Measurements from ENCODE around the gene NANOS1.
"Not testable (repeated sequence)": the region's sequence is repeated elsewhere in the genome, so short reads cannot be mapped to it uniquely, and the experiment has no call there.

The NANOS1 gene

DNA sequence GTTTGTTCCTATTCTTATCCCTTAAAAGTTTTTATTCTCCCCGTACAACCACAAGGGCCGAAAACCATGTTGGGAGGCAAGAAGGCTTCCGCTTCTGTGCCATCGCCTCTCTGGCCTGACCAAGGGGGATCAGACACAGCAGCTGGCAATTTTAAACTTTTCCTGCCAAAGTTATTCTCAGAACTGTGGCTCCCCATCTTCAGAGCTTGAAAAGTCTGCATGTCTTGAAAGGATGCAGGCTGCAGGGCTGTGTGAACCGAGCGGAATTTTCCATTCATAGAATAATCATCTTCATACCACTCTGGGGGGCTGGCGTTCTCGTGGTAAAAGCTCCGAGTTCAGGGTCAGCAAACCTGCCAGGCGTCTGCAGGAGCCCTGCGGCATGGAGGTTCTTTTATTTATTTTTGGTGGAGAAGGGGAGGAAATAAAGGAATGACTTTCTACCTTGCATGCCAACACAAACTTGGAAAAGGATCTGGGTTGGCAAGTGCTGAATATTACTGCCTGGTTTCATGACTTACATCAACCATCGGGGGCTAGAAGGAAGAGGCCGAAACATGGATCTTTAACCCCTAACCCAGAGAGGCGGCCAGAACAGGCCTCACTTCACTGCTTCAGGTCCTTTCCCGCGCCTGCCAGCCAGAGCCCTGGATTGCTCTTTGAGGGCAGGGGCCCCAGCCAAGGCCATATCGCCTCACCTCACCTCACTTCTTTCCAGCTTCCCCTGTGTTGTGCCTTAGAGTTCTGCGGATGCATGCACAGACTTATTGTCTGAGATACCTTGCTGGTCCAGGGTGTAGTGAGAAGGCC, 3.0 kb upstream of the NANOS1 start:
- Histone ChIP-seq H3K4me3 (no peak overlapping the region), H3K9me3 (no peaks in the 10 kb centered on the region), H3K36me3 (replicated peaks) (no peaks in the 10 kb centered on the region; the same call in 1 of the 2 replicates), H3K27me3 (ENCODE audit: low read depth) (no peaks in the 10 kb centered on the region), H3K4me1 (peaks cover 2% of the 10 kb centered on the region)
- DNase-seq (ENCODE audit: low spot score in 2 of 2): no peak
- in situ Hi-C loops (cut with MboI; ENCODE audit: low sequenced_read_pairs): loop anchor here (10.0 kb wide), 1 partner anchor 462 kb away; no protein-coding TSS in a partner anchor

DNA sequence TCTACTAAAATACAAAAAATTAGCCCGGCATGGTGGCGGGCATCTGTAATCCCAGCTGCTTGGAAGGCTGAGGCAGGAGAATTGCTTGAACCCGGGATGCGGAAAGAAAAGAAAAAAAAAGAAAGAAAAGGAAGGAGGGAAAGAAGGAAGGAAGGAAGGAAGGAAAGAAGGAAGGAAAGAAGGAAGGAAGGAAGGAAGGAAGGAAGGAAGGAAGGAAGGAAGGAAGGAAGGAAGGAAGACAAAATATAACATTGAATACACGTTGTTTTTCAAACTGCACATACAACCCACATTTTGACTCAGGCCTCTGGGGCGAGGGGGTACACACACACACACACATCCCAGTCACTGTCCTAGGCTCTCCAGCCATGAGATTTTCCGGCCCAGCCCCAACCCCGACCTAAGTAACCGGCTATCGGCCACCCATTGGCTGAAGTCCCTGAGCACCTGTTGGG, 1.0 kb upstream of the NANOS1 start:
- peaks cover 15% of the 10 kb centered on the region for H3K36me3 ChIP-seq (replicated peaks)
- in situ Hi-C loops (cut with MboI; ENCODE audit: low sequenced_read_pairs): loop anchor here (10.0 kb wide), 1 partner anchor 464 kb away; no protein-coding TSS in a partner anchor
- not testable (repeated sequence) for H3K4me3 ChIP-seq; DNase-seq (ENCODE audit: low spot score in 2 of 2); H3K9me3 ChIP-seq; H3K27me3 ChIP-seq (ENCODE audit: low read depth)
- peaks cover 10% of the 10 kb centered on the region for H3K4me1 ChIP-seq

DNA sequence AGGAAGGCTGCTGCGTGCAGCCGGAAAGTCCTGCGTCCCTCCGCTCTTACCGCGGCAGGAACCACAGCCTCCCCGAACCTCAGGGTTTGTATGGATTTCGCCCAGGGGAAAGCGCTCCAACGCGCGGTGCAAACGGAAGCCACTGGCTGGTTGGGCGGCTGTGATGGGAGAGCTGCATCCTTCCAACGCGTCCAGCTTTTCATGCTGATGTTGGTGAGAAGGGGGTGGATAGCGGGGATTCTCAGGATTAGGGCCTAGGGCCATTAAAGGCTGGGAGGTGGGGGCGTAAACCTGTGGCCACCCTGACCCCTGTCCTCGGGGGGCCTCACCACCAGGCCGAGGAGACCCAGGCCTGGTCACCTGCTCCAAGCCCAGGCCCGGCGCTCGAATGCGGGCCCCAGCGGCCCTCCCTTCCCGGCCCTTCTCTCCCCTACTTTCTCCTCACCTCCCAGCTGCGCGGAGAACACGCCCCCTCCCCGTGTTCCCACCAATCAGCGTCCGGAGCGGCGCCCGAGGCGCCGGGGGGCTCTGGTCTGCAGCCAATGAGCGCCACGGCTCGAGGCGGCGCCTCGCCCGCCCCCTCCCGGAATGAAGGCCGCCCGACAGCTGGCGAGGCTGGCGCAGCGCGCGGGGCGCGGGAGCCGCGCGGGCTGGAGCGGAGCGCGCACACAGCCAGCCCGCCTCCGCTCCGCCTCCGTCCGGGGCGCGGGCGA, 458 bp upstream of the NANOS1 start:
- no peaks in the 10 kb centered on the region; the same call in 1 of the 2 replicates for H3K9me3 ChIP-seq
- H3K36me3 ChIP-seq (replicated peaks): peaks cover 20% of the 10 kb centered on the region
- H3K4me1 ChIP-seq: peaks cover 10% of the 10 kb centered on the region
- DNase-seq (ENCODE audit: low spot score in 2 of 2): peak; percentile 75 to 94
- in situ Hi-C loops (cut with MboI; ENCODE audit: low sequenced_read_pairs): loop anchor here (10.0 kb wide), 1 partner anchor 464 kb away; no protein-coding TSS in a partner anchor
- peak overlapping the region; percentile 18 for H3K4me3 ChIP-seq
- no peaks in the 10 kb centered on the region for H3K27me3 ChIP-seq (ENCODE audit: low read depth)

DNA sequence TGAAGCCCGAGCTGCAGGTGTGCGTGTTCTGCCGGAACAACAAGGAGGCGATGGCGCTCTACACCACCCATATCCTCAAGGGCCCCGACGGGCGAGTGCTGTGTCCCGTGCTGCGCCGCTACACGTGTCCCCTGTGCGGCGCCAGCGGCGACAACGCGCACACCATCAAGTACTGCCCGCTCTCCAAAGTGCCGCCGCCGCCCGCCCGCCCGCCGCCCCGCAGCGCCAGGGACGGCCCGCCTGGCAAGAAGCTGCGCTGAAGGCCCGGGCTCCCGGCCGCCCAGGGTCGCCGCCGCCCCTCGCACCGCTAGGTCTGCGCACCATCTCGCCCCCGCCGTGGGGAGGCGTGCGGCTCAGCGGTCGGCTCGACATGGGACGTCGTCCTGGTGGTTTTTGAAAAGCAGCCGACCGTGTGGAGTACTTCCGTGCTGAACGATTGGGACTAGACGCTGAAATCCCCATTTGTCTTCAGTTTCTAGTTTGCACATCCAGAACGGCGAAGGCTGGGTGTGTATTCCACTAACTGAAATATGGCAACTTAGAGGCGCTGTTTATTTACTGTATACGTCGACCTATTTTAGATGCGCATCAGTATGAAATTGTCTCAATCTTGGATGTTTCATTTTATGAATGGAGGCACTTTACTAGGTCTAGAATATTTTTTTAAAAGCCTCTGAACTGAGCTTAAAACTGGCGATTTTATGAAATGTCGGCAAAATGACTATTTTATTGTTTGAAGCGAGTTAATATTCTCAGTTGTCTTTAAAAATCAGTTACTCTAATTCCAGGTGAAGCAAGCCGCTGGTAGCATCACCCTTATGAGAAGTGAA, 1.1 kb downstream of the NANOS1 start:
- in situ Hi-C loops (cut with MboI; ENCODE audit: low sequenced_read_pairs): no loop called here
- DNase-seq (ENCODE audit: low spot score in 2 of 2): peak; percentile 51 to 70
- no peaks in the 10 kb centered on the region for H3K27me3 ChIP-seq (ENCODE audit: low read depth)
- H3K4me1 ChIP-seq: peaks cover 10% of the 10 kb centered on the region
- no peaks in the 10 kb centered on the region; the same call in 1 of the 2 replicates for H3K9me3 ChIP-seq
- H3K4me3 ChIP-seq: peak overlapping the region; percentile 24
- H3K36me3 ChIP-seq (replicated peaks): peaks cover 30% of the 10 kb centered on the region

DNA sequence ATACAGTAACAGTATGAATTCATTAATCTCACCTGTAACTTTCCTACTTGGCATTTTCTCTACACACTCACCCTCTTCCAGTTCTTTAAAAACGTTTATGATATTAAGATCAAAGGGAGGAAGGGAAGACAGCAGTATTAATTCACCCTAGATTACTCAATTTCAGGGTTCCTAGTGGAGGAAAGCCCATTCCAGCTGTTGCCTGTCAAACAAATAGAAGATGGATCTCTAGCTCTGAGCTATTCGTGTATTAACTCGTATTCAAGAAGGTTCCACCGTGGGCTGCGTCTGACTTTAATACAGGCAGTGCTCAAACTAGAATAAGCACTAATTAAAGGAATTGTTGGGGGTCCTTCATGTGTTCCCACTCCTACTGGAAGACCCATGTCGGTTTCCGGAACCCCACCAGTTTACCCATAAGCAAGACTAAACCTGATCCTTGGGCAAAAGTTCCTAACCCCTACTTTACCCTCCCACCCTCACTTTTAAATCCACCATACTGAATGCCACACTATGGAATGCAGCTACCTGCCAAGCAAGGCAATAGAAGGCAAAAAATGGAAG, 2.1 kb downstream of the NANOS1 start:
- Histone ChIP-seq H3K9me3 (no peaks in the 10 kb centered on the region; the same call in 1 of the 2 replicates), H3K36me3 (replicated peaks) (peaks cover 38% of the 10 kb centered on the region), H3K4me3 (peak overlapping the region; percentile 24), H3K4me1 (peaks cover 10% of the 10 kb centered on the region), H3K27me3 (ENCODE audit: low read depth) (no peaks in the 10 kb centered on the region)
- no peak for DNase-seq (ENCODE audit: low spot score in 2 of 2)
- in situ Hi-C loops (cut with MboI; ENCODE audit: low sequenced_read_pairs): no loop called here

DNA sequence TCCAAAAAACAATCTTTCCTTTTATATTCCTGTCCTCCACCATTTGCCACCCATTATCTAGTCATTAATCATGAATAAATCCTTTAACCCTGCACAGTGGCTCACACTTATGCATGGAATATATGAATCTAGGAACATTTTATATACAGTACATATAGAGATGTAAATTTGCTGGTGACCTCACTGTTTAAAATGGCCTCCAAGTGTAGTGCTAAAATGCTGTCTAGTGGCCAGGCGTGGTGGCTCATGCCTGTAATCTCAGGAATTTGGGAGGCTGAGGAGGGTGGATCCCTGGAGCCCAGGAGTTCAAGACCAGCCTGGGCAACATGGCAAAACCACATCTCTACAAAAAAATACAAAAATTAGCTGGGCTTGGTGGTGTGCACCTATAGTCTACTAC, 9.6 kb downstream of the NANOS1 start:
- in situ Hi-C loops (cut with MboI; ENCODE audit: low sequenced_read_pairs): no loop called here
- DNase-seq (ENCODE audit: low spot score in 2 of 2): no peak
- H3K36me3 ChIP-seq (replicated peaks): peaks cover 90% of the 10 kb centered on the region
- H3K4me1 ChIP-seq: no peaks in the 10 kb centered on the region
- no peaks in the 10 kb centered on the region for H3K9me3 ChIP-seq
- H3K4me3 ChIP-seq: no peak overlapping the region
- no peaks in the 10 kb centered on the region for H3K27me3 ChIP-seq (ENCODE audit: low read depth)

DNA sequence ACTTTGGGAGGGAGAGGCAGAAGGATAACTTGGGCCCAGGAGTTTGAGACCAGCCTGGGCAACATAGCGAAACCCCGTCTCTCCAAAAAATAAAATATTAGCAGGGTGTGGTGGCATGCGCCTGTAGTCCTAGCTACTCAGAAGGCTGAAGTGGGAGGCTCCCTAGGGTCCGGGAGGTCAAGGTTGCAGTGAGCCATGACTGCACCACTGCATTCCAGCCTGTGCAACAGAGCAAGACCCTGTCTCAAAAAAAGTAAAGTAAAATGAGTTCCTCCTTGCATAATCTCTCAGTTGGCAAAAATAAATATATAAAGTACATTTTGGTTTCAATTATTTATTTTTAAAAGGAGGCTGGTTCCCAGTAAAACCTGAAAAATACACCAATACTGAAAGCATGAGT, 11.8 kb downstream of the NANOS1 start:
- in situ Hi-C loops (cut with MboI; ENCODE audit: low sequenced_read_pairs): no loop called here
- Histone ChIP-seq H3K36me3 (replicated peaks) (peaks cover 96% of the 10 kb centered on the region), H3K4me3 (no peak overlapping the region), H3K9me3 (no peaks in the 10 kb centered on the region), H3K4me1 (no peaks in the 10 kb centered on the region), H3K27me3 (ENCODE audit: low read depth) (no peaks in the 10 kb centered on the region)
- no peak for DNase-seq (ENCODE audit: low spot score in 2 of 2)

DNA sequence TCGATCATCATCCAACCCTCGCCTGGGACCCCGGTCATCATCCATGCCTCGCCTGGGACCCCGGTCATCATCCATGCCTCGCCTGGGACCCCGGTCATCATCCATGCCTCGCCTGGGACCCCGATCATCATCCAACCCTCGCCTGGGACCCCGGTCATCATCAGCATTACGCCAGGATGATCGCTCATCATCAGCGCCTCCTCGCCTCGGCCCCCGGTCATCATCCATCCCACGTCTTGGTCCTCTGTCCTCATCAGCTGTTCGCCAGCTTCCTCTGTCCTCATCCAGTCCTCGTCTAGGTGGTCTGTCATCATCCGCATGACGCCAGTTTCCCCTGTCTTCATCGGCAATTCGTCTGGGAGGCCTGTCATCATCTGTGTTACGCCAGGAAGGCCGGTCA, 12.7 kb downstream of the NANOS1 start:
- H3K9me3 ChIP-seq: no peaks in the 10 kb centered on the region
- in situ Hi-C loops (cut with MboI; ENCODE audit: low sequenced_read_pairs): no loop called here
- peaks cover 99% of the 10 kb centered on the region for H3K36me3 ChIP-seq (replicated peaks)
- no peaks in the 10 kb centered on the region for H3K4me1 ChIP-seq
- no peak overlapping the region for H3K4me3 ChIP-seq
- DNase-seq (ENCODE audit: low spot score in 2 of 2): no peak
- H3K27me3 ChIP-seq (ENCODE audit: low read depth): no peaks in the 10 kb centered on the region

DNA sequence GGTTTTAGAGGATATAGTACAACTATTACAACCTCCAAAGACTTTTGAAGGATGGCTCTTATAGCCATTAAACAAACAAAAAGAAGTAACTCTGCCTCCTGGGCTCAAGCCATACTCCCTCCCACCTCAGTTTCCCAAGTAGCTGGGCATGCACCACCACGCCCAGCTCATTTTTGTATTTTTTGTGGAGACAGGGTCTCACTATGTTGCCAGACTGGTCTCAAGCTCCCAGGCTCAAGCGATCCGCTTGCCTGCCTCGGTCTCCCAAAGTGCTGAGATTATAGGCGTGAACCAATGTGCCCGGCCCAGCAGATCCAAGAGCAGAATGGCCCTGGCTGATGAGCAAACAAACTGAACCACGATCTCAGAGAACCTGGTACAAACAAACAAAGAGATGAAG, 16.0 kb downstream of the NANOS1 start:
- H3K9me3 ChIP-seq: no peaks in the 10 kb centered on the region
- no peaks in the 10 kb centered on the region for H3K4me1 ChIP-seq
- DNase-seq (ENCODE audit: low spot score in 2 of 2): no peak
- no peaks in the 10 kb centered on the region for H3K27me3 ChIP-seq (ENCODE audit: low read depth)
- in situ Hi-C loops (cut with MboI; ENCODE audit: low sequenced_read_pairs): no loop called here
- no peak overlapping the region for H3K4me3 ChIP-seq
- H3K36me3 ChIP-seq (replicated peaks): peaks cover 97% of the 10 kb centered on the region

DNA sequence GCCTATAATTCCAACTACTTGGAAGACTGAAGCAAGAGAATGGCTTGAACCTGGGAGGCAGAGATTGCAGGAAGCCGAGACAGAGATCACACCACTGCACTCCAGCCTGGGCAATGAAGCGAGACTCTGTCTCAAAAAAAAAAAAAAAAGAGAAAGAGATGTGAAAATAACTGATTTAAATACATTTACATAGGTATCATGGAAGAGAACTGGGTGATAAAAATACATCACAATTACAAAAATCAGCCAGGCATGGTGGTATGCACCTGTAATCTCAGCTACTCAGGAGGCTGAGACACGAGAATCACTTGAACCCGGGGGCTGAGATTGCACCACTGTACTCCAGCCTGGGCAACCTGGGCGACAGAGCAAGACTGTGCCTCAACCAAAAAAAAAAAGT, 19.8 kb downstream of the NANOS1 start:
- Histone ChIP-seq H3K4me1 (no peaks in the 10 kb centered on the region), H3K27me3 (ENCODE audit: low read depth) (no peaks in the 10 kb centered on the region), H3K4me3 (no peak overlapping the region), H3K36me3 (replicated peaks) (peaks cover 98% of the 10 kb centered on the region), H3K9me3 (no peaks in the 10 kb centered on the region)
- in situ Hi-C loops (cut with MboI; ENCODE audit: low sequenced_read_pairs): no loop called here
- DNase-seq (ENCODE audit: low spot score in 2 of 2): no peak

DNA sequence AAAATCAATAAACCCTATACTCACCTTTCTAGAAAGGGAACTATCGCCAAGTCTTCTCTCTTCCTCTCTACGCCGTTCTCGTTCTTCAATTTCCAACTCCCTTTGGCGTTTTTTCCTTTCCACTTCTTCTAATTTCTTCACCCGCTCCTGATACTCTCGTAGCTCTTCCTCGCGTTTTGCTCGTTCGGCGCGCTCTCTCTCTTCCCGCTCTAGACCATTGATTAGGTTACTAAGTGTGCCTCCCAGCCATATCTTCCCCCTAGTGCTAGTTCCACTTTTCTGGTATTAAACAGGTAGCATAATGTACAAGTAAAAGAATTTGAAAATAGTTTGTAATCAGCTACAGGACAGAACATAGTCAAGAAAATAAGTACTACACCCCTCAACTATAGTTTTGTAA, 20.3 kb downstream of the NANOS1 start:
- Histone ChIP-seq H3K36me3 (replicated peaks) (peaks cover 98% of the 10 kb centered on the region), H3K4me1 (no peaks in the 10 kb centered on the region), H3K4me3 (no peak overlapping the region), H3K9me3 (no peaks in the 10 kb centered on the region), H3K27me3 (ENCODE audit: low read depth) (no peaks in the 10 kb centered on the region)
- in situ Hi-C loops (cut with MboI; ENCODE audit: low sequenced_read_pairs): loop anchor here (25.0 kb wide), 1 partner anchor 538 kb away; the partner anchor contains the start of gene TIAL1
- no peak for DNase-seq (ENCODE audit: low spot score in 2 of 2)

DNA sequence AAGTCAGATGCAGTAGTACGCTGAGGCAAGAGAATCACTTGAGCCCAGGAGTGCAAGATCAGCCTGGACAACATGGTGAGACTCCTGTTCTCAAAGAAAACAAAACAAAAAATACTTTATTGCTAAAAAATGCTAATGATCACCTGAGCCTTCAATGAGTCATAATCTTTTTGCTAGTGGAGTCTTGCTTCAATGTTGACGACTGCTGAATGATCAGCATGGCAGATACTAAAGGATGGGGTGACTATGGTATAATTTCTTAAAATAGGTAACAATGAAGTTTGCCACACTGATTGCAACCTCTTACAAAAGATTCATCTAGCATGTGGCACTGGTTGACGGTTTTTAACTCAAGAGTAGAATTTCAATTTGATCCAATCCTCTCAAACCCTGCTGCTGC, 22.3 kb downstream of the NANOS1 start:
- no peak for DNase-seq (ENCODE audit: low spot score in 2 of 2)
- in situ Hi-C loops (cut with MboI; ENCODE audit: low sequenced_read_pairs): loop anchor here (25.0 kb wide), 1 partner anchor 536 kb away; the partner anchor contains the start of gene TIAL1
- H3K36me3 ChIP-seq (replicated peaks): peaks cover 98% of the 10 kb centered on the region
- H3K4me3 ChIP-seq: no peak overlapping the region
- no peaks in the 10 kb centered on the region for H3K9me3 ChIP-seq
- no peaks in the 10 kb centered on the region for H3K27me3 ChIP-seq (ENCODE audit: low read depth)
- H3K4me1 ChIP-seq: no peaks in the 10 kb centered on the region

DNA sequence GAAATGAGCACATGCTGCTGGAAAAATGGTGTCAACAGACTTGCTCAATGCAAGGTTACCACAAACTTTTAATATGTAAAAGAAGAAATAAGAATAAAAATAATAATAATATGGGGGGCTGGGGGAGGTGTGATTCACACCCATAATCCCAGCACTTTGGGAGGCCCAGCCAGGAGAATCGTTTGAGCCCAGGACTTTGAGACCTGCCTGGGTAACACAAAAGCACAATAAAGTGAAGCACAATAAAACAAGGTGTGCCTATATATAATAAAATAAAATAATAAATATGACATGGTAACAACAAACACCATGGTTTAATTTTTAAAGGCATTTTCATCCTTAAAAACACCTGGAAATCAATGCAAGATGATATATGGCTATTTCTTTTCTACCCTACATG, 26.0 kb downstream of the NANOS1 start:
- Histone ChIP-seq H3K36me3 (replicated peaks) (peaks cover 100% of the 10 kb centered on the region), H3K27me3 (ENCODE audit: low read depth) (no peaks in the 10 kb centered on the region), H3K4me1 (peaks cover 3% of the 10 kb centered on the region; the same call in 1 of the 2 replicates), H3K4me3 (no peak overlapping the region), H3K9me3 (no peaks in the 10 kb centered on the region)
- DNase-seq (ENCODE audit: low spot score in 2 of 2): no peak
- in situ Hi-C loops (cut with MboI; ENCODE audit: low sequenced_read_pairs): loop anchor here (25.0 kb wide), 1 partner anchor 532 kb away; the partner anchor contains the start of gene TIAL1
